Measurements from ENCODE around the gene SASH3. TPM values are rescaled to one million over a fixed set of nuclear protein-coding genes. Genes with fewer than 3 reads are reported as not detected.

Gene SASH3
- total RNA-seq = not detected in 2 replicates

DNA sequence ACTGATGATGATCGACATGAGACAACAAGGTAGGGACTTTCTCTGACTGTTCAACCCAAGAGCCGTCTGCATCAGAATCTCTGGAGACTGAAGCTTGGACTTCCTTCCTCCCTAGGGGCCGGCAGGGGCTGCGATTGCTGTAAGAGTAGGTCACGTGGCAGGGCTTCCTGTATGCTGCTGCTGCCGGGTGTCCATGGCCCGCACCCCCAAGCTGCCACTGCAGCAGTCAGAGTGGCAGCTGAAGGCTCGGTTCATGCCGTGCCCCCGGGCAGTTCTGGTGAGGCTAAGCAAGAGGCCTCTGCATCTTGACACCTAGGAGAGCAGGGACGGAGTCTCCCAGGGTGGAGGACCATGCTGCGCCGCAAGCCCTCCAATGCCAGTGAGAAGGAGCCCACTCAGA is at the start of gene SASH3:
TSS of gene SASH3 (plus strand) at position 203 of the 400 bp plus-strand sequence. CDS start at position 352, 149 bp downstream.

DNA sequence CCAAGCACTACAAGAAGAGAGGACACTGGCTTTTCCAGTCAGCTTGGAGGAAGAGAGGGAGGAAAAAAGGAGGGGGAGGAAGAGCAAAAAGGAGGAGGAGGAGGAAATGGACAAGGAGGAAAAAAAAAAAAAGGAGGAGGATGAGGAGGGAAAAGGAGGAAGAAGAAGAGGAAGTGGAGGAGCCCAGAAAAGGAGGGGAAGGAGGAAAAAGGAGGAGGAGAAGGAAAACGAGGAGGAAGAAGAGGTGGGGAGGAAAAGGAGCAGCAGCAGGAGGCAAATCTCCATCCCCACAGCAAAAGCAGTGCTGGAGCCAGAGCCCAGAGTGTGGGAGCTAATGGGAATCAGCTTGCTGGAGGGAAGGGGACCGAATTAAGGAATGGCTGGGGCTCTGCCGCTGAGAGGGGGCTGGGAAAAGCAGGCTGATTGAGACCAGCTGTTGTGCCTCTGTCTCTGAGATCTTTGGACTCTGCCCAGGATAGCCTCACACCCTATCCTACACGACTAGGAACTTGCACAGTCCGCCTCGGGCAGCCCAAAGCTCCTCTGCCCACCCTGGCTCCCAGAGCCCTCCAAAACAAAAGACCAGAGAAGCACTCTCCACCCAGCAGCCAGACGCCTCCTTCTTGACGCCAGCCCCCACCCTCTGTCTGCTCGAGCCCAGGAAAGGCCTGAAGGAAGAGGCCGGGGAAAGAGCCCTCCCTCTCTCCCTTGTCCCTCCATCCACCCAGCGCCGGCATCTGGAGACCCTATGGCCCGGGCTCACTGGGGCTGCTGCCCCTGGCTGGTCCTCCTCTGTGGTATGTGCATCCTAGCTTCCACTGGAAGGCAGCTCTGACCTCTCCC is 41.1 kb upstream of the SASH3 start, which contains the start of gene XPNPEP2:
TSS of gene XPNPEP2 (plus strand) at position 514 of the 843 bp plus-strand sequence. CDS start at position 749, 235 bp downstream.

DNA sequence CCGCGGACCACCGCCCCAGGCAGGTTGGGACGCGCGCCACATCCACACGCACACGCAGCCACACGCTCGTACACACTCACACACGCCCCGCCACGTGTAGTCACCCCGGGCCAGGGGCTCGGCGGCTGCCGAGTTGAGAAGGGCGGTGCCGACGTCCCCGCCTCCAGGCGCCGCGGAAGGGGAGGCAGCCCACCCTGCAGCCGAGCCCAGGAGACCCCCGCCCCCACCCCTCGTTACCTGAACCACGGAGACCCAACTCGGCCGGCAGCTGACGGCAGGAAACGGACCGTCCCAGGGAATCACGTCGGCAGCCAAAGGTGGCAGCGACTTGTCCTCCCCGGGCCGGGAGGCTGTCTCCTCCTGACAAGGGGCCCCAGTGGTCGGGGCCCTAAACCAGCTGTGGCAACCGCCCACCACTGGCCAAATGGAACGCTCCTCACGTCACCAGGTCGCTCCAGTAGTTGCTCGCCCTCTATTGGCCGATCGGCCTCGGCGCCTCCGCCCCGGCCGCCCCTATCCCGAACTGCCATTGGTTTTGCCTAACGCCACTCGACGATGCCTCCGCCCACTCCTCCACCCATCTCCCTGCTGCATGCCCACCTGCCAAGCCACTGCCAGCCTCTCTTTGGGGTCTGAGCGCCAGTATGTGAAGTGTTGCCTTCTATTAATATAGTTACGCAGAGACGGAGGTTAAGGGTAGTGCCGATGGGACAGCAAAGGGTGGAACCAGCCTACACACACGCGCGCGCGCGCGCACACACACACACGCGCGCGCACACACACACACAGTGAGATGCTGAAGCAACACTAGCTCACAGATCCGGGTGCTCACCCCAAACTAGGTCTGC is 63.9 kb downstream of the SASH3 start, which contains the start of gene ZDHHC9:
TSS of gene ZDHHC9 (minus strand) at position 428 of the 848 bp plus-strand sequence. CDS start 1,941 bp downstream, outside the sequence.

Other genes with a start within 250 kb of the SASH3 start
- 7.8 and 20.0 TPM in 2 replicates for gene OCRL, start 239.7 kb upstream of the SASH3 start, total RNA-seq
- gene APLN, start 125.0 kb upstream of the SASH3 start, total RNA-seq = 213 TPM in 2 replicates
- not detected in 2 replicates for gene XPNPEP2, start 41.0 kb upstream of the SASH3 start, total RNA-seq
- 9.2 and 27.5 TPM in 2 replicates for gene ZDHHC9, start 63.9 kb downstream of the SASH3 start, total RNA-seq
- gene UTP14A, start 126.2 kb downstream of the SASH3 start, total RNA-seq = 15.1 and 19.5 TPM in 2 replicates
- gene BCORL1, start 202.7 kb downstream of the SASH3 start, total RNA-seq = 2.4 and 5.7 TPM in 2 replicates

All from bladder microvascular endothelial cell (primary cell).